A549 (cell line): ENCODE data around the gene PDGFA.

Experiments
- EP300 ChIP-seq, 2 experiments: fragments of >200 bp; sonication (Bioruptor Twin); formaldehyde crosslinking; IDR thresholded peaks; 2 replicates in 1 of 2; 3 replicates in 1 of 2; pipeline ENCODE4 v1.6.1; 2016 to 2017
- FOSL2 ChIP-seq, 2 experiments: fragments of 450-650 bp in 1 of 2; fragments of >200 bp in 1 of 2; sonication (Bioruptor Twin) in 1 of 2; formaldehyde crosslinking; IDR thresholded peaks; 2 replicates each; pipeline versions ENCODE4 v1.5.0 to v1.6.1; 2016 to 2020; ENCODE audit warnings: mild to moderate bottlenecking in 1 of 2, moderate library complexity in 1 of 2
- HOXB13 ChIP-seq: fragments of 250-450 bp; sonication (Bioruptor Pico); IDR thresholded peaks from 2 replicates; pipeline ENCODE4 v1.5.0; 2020; ENCODE audit warnings: low read depth, mild to moderate bottlenecking, moderate library complexity
- PBX3 ChIP-seq: IDR thresholded peaks from 2 replicates; pipeline ENCODE4 v1.6.1; 2012
- POLR2A ChIP-seq: IDR thresholded peaks from 2 replicates; pipeline ENCODE4 v1.6.1; 2012; ENCODE audit warnings: mild to moderate bottlenecking, low read length
- REST ChIP-seq: fragments of 200-600 bp; sonication (generic); IDR thresholded peaks from 2 replicates; pipeline ENCODE4 v1.6.1; 2016; ENCODE audit warnings: antibody characterized with exemption, mild to moderate bottlenecking, moderate library complexity
- SREBF2 ChIP-seq: fragments of 450-650 bp; IDR thresholded peaks from 2 replicates; pipeline ENCODE4 v1.6.1; 2014; ENCODE audit warnings: mild to moderate bottlenecking, moderate library complexity
- TF ChIP-seq, protein P1 (sequence below): fragments of >200 bp; sonication (Bioruptor Twin); formaldehyde crosslinking; IDR thresholded peaks from 3 replicates; pipeline ENCODE4 v1.5.1; 2016

GRCh38 chr7:510782-511281 lies 8.8 kb downstream of the PDGFA start:
- TF ChIP-seq PBX3 (no peak), SREBF2 (no peak), EP300 (IDR thresholded peaks at IDR 0.05) (no peak), REST (no peak), HOXB13 (CRISPR knock-in tag) (no peak), FOSL2 (IDR thresholded peaks at IDR 0.05) (no peak), FOSL2 (CRISPR knock-in tag; IDR thresholded peaks at IDR 0.05) (no peak), POLR2A (no peak)
- TF ChIP-seq, protein P1, sequence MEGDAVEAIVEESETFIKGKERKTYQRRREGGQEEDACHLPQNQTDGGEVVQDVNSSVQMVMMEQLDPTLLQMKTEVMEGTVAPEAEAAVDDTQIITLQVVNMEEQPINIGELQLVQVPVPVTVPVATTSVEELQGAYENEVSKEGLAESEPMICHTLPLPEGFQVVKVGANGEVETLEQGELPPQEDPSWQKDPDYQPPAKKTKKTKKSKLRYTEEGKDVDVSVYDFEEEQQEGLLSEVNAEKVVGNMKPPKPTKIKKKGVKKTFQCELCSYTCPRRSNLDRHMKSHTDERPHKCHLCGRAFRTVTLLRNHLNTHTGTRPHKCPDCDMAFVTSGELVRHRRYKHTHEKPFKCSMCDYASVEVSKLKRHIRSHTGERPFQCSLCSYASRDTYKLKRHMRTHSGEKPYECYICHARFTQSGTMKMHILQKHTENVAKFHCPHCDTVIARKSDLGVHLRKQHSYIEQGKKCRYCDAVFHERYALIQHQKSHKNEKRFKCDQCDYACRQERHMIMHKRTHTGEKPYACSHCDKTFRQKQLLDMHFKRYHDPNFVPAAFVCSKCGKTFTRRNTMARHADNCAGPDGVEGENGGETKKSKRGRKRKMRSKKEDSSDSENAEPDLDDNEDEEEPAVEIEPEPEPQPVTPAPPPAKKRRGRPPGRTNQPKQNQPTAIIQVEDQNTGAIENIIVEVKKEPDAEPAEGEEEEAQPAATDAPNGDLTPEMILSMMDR = no peak
